DMS53 treated with DMSO at 0.1 percent for 48 hours (cell line): ENCODE results near the gene PRR22.
"Not testable (repeated sequence)": the region's sequence is repeated elsewhere in the genome, so short reads cannot be mapped to it uniquely, and the experiment has no call there.

ENCODE experiments used
- DNase-seq: peaks from one replicate; lab custom pipeline; 2025; ENCODE audit not compliant: unreplicated experiment; lab: John Stamatoyannopoulos, UW

Gene PRR22

GRCh38 chr19:5753743-5754142, 30.8 kb downstream of the PRR22 start:
- no peak for DNase-seq

GRCh38 chr19:5751709-5752108, 32.8 kb downstream of the PRR22 start:
- DNase-seq: no peak

GRCh38 chr19:5749505-5749904, 35.0 kb downstream of the PRR22 start:
- no peak for DNase-seq

- not testable (repeated sequence) for DNase-seq
Observed at GRCh38 chr19:5748920-5749319, 35.6 kb downstream of the PRR22 start.

- DNase-seq: not testable (repeated sequence)
Observed at GRCh38 chr19:5744999-5745398, 39.5 kb downstream of the PRR22 start.

GRCh38 chr19:5743630-5744029, 40.9 kb downstream of the PRR22 start:
- DNase-seq: no peak

GRCh38 chr19:5742051-5742450, 42.5 kb downstream of the PRR22 start:
- no peak for DNase-seq

GRCh38 chr19:5738423-5738822, 46.1 kb downstream of the PRR22 start:
- DNase-seq: no peak

- DNase-seq: not testable (repeated sequence)
Observed at GRCh38 chr19:5733172-5733571, 51.4 kb downstream of the PRR22 start.
